K562 (cell line): ENCODE data around the gene MAP1S.

ENCODE experiments used
- BRCA1 ChIP-seq, 2 experiments: fragments of 450-650 bp in 1 of 2; sonication (generic) in 1 of 2; formaldehyde crosslinking in 1 of 2; IDR thresholded peaks; 2 replicates each; pipeline versions ENCODE4 v1.5.0 to v1.6.1; 2017 to 2020; ENCODE audit warnings: mild to moderate bottlenecking in 1 of 2, missing genetic modification reagents in 1 of 2
- TF ChIP-seq, protein P1 (sequence below), 3 experiments: IDR thresholded peaks in 2 of 3; conservative IDR thresholded peaks in 1 of 3; 2 replicates each; pipeline ENCODE4 v1.5.1; 2011 to 2012; ENCODE audit warnings: low read length in 3 of 3, mild to moderate bottlenecking in 3 of 3, control low read depth in 2 of 3, improper control_type of control experiment in 1 of 3, inconsistent platforms in 1 of 3, low read depth in 1 of 3, mixed read lengths in 1 of 3, moderate library complexity in 1 of 3; ENCODE audit not compliant: insufficient read depth in 2 of 3
- TF ChIP-seq, protein P2 (sequence below): fragments of 450-650 bp; IDR thresholded peaks from 2 replicates; pipeline ENCODE4 v1.6.1; 2016; ENCODE audit warnings: mild to moderate bottlenecking

DNA sequence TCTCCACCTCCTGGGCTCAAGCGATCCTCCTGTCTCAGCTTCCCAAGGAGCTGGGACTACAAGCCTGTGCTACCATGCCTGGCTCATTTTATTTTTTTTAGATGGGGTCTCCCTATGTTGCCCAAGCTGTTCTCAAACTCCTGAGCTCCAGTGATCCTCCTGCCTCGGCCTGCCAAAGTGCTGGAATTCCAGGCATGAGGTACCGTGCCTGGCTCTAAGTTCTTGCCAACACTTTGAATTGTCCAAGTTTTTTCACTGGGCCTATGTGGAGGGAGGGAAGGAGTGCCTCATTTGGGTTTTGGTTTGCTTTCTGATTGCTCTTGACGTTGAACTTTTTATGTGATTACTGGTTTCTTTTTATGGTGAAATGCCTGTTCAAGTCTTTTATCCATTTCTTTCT lies 26.7 kb upstream of the MAP1S start:
- TF ChIP-seq BRCA1 (IDR thresholded peaks at IDR 0.05): no peak
- no peak for TF ChIP-seq BRCA1 (CRISPR knock-in tag; IDR thresholded peaks at IDR 0.05)
- TF ChIP-seq, protein P1, sequence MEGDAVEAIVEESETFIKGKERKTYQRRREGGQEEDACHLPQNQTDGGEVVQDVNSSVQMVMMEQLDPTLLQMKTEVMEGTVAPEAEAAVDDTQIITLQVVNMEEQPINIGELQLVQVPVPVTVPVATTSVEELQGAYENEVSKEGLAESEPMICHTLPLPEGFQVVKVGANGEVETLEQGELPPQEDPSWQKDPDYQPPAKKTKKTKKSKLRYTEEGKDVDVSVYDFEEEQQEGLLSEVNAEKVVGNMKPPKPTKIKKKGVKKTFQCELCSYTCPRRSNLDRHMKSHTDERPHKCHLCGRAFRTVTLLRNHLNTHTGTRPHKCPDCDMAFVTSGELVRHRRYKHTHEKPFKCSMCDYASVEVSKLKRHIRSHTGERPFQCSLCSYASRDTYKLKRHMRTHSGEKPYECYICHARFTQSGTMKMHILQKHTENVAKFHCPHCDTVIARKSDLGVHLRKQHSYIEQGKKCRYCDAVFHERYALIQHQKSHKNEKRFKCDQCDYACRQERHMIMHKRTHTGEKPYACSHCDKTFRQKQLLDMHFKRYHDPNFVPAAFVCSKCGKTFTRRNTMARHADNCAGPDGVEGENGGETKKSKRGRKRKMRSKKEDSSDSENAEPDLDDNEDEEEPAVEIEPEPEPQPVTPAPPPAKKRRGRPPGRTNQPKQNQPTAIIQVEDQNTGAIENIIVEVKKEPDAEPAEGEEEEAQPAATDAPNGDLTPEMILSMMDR (IDR thresholded peaks at IDR 0.05 in 2 of 3, conservative IDR thresholded peaks at IDR 0.05 in 1 of 3; ENCODE audit: insufficient read depth in 2 of 3, low read depth in 1 of 3, low read length in 3 of 3): no peak
- TF ChIP-seq, protein P2, sequence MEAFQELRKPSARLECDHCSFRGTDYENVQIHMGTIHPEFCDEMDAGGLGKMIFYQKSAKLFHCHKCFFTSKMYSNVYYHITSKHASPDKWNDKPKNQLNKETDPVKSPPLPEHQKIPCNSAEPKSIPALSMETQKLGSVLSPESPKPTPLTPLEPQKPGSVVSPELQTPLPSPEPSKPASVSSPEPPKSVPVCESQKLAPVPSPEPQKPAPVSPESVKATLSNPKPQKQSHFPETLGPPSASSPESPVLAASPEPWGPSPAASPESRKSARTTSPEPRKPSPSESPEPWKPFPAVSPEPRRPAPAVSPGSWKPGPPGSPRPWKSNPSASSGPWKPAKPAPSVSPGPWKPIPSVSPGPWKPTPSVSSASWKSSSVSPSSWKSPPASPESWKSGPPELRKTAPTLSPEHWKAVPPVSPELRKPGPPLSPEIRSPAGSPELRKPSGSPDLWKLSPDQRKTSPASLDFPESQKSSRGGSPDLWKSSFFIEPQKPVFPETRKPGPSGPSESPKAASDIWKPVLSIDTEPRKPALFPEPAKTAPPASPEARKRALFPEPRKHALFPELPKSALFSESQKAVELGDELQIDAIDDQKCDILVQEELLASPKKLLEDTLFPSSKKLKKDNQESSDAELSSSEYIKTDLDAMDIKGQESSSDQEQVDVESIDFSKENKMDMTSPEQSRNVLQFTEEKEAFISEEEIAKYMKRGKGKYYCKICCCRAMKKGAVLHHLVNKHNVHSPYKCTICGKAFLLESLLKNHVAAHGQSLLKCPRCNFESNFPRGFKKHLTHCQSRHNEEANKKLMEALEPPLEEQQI: no peak
